Fibroblast of the aortic adventitia (primary cell): ENCODE results near the gene FOXN1. TPM values are rescaled to one million over a fixed set of nuclear protein-coding genes. Genes with fewer than 3 reads are reported as not detected.

Source experiments
- DNase-seq: peaks from one replicate; pipeline ENCODE4 v3.0.0-alpha.2; 2010; ENCODE audit warnings: low read depth
- H3K4me3 ChIP-seq: 2 replicates; pipeline ENCODE4 v1.5.1; 2011; ENCODE audit warnings: low read depth, mild to moderate bottlenecking, control low read depth, low read length, moderate library complexity
- total RNA-seq: library from RNA; depleted of rRNA; stranded (reverse); fragments of >200 nt; gene quantifications from 2 replicates; pipeline ENCODE4 v1.2.3, GENCODE V29; 2012; ENCODE audit warnings: low replicate concordance
- TF ChIP-seq, protein P1 (sequence below): IDR thresholded peaks from 2 replicates; pipeline ENCODE4 v1.5.1; 2011; ENCODE audit warnings: mild to moderate bottlenecking, low read length, control low read depth, inconsistent platforms; ENCODE audit not compliant: insufficient read depth

FOXN1 gene
- total RNA-seq, 1 donor: not detected

DNA sequence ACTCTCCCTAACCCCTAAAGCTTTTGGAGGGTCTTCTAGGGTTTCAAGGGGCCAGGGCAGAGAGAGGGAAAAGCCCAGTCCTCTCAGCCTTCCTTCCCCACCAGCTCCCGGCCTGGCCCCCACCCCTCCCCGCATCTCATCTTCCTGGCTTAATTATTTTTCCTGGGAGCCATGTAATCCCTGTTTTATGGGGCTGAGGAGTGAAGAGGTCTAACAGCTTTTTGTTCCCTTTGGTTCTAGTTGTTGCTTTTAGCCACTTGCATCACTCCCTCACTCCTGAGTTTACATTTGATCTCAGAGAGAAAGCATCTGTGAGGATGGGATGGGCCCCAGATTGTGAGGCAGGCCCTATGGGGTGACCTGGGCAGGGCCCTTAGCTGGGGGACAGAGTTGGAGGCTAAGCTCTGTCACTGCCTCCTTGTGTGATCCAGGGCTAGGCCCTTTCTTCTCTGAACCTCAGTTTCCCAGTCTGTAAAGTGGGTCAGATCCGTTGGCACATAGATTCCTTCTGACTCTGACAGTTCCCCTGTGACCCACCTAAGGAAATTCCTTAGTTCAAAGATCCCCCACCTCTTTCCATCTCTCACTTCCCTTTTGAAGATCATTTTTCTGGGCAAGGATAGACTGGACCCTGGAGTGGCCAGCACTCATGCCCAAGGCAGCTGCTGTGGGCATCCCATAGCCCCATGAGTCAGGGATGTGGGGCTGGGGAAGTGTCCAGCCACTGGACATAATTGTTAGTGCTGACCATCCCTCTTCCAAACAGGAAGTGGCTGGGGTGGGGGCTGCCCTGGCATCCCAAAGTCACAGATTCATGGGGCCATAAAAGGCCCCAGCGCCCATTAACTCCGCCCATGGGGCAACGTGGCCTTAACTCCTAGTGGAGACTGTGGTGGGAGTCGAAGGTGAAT lies 26.2 kb downstream of the FOXN1 start:
- TF ChIP-seq, protein P1, sequence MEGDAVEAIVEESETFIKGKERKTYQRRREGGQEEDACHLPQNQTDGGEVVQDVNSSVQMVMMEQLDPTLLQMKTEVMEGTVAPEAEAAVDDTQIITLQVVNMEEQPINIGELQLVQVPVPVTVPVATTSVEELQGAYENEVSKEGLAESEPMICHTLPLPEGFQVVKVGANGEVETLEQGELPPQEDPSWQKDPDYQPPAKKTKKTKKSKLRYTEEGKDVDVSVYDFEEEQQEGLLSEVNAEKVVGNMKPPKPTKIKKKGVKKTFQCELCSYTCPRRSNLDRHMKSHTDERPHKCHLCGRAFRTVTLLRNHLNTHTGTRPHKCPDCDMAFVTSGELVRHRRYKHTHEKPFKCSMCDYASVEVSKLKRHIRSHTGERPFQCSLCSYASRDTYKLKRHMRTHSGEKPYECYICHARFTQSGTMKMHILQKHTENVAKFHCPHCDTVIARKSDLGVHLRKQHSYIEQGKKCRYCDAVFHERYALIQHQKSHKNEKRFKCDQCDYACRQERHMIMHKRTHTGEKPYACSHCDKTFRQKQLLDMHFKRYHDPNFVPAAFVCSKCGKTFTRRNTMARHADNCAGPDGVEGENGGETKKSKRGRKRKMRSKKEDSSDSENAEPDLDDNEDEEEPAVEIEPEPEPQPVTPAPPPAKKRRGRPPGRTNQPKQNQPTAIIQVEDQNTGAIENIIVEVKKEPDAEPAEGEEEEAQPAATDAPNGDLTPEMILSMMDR: no peak
- no peak overlapping the region for H3K4me3 ChIP-seq
- no peak for DNase-seq

DNA sequence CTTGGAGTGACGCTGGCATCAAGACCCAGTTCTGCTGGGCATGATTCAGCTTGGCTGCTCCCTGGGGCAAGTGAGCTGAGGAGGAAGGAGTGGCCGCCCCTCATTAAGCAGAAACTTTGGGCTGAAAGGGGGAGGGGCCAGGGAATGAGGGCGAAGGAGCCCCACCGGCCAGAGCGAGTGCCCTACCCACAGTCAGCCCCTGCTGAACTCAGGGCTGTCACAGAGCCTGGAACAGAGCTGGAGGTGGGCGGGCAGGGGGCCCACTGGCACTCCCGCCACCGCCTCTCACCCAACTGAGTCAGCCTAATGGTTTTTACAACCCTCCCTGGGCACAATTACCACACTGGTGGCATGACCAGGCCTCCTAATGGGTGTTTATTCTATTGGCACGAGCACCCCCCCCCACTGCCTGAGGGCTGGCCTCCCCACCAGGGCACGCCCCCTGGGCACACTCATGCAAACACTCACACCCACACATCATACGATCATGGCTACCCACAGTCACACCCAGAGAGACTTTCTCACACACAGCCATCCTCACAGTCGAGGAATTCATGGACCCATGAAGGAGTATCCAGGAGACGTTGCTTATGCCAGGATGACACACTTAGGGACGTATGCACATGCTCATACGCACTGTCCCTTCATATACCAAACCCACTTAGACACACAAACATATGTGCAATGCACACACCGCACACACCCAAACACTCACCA lies 27.1 kb downstream of the FOXN1 start:
- DNase-seq: no peak
- TF ChIP-seq, protein P1: no peak
- H3K4me3 ChIP-seq: no peak overlapping the region

DNA sequence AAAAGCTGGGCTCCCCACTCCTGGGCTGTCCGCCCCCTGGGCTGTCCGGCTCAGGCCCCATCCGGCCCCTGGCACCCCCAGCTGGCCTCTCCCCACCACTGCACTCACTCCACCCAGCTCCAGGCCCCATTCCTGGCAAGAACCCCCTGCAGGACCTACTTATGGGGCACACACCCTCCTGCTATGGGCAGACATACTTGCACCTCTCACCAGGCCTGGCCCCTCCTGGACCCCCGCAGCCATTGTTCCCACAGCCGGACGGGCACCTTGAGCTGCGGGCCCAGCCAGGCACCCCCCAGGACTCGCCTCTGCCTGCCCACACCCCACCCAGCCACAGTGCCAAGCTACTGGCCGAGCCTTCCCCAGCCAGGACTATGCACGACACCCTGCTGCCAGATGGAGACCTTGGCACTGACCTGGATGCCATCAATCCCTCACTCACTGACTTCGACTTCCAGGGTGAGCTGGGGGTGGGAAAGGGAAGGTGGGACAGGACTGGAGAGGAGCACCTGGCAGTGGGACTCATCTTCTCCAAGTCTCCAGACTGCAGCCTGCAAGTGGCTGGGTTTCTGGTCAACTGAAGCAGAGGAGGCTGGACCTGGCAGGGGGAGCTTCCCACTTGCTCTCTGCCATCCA lies 28.7 kb downstream of the FOXN1 start:
- no peak overlapping the region for H3K4me3 ChIP-seq
- no peak for DNase-seq
- TF ChIP-seq, protein P1: no peak

DNA sequence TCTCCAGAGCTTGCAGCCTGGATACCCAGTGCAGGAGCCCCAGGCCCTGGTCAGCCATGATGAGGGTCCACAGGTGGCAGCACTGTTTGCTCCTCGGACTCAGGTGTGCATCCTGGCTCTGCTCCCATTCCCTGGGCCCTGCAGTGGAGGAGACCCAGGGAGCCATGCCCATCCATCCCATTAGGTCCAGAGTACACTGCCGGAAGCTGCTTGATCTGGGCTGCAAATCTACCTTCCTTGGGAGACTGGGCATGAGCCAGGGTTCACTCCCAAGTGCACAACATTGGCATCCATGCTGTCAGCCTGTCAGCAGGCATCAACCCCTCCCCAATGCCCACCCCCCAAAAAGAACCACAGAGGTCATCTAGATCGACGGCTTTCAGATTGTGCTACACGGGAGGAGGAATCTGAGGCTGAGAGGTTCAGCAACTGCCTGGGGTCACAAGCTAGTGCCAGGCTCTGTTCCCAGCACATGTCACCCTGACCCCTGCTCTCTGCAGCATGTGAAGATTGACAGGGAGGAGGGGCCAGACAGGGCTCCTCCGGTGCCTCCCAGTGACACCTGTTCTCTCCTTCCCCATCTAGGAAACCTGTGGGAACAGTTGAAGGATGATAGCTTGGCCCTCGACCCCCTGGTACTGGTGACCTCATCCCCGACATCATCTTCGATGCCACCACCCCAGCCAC lies 30.5 kb downstream of the FOXN1 start:
- DNase-seq: no peak
- TF ChIP-seq, protein P1: no peak
- H3K4me3 ChIP-seq: no peak overlapping the region

DNA sequence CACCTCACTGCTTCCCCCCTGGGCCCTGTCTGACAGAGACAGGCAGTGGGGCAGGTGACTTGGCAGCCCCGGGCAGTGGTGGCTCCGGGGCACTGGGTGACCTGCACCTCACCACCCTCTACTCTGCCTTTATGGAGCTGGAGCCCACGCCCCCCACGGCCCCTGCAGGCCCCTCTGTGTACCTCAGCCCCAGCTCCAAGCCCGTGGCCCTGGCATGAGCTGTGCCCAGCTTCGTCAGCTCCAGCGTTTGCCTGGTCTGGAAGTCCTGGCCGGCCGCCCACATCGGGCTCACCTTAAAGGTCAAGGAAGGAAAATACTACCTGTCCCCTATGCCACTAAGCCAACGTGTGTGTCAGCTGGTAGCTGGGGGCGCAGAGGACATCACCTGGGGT lies 31.1 kb downstream of the FOXN1 start:
- no peak for DNase-seq
- H3K4me3 ChIP-seq: no peak overlapping the region
- TF ChIP-seq, protein P1: no peak

DNA sequence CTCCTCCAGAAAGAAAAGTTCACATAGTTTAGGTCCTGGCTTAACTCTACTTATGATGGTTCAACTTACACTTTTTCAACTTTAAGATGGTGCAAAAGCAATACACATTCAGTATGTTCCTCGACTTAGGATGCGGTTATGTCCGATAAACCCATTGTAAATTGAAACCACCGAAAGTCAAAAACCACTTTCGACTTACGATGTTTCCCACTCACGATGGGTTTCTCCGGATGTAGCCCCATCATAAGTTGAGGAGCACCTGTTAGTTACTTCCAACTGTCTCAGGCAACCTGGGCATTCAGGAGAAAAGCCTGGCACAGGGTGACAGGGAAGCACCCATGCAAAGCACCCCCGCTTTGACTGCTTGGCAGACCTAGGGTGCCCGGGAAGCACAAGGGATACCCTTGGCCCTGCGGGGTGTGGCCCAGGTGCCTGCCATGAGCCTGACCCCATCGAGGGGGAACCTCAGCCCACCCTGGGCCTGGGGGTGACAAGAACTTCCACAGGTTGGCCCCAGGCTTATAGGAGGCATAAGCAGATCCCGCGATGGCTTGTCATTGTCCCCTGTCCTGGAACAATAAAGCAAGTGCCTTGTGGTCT lies 32.2 kb downstream of the FOXN1 start:
- DNase-seq: no peak
- TF ChIP-seq, protein P1: no peak
- H3K4me3 ChIP-seq: no peak overlapping the region
